ENCODE results near the gene SLC25A19.

- TF ChIP-seq CTCF (IDR thresholded peaks at IDR 0.05 in 8 of 11, conservative IDR thresholded peaks at IDR 0.05 in 3 of 11), result no peak
- TF ChIP-seq POLR2AphosphoS5 (IDR thresholded peaks at IDR 0.05), result no peak
These were observed 11.6 kb downstream of the SLC25A19 start for GRCh38 chr17:75277664-75278071.

Measured in spleen (tissue), 7 donors.